HG03025 (cell line): Measurements from ENCODE around the gene NECAB3.
"Not testable (repeated sequence)": the region's sequence is repeated elsewhere in the genome, so short reads cannot be mapped to it uniquely, and the experiment has no call there.

Experiments
- ATAC-seq: cut with Tn5 transposase; IDR thresholded peaks from one replicate; pipeline ENCODE4 v1.9.1; 2021; ENCODE audit warnings: mild to moderate bottlenecking, moderate library complexity; ENCODE audit not compliant: unreplicated experiment, low FRiP score

Gene NECAB3

GRCh38 chr20:33674294-33675135 lies at the start of gene NECAB3:
TSS of gene NECAB3 (minus strand) at chr20:33674428. CDS start at chr20:33674352, 76 bp downstream.
- peak; percentile 49 for ATAC-seq

DNA sequence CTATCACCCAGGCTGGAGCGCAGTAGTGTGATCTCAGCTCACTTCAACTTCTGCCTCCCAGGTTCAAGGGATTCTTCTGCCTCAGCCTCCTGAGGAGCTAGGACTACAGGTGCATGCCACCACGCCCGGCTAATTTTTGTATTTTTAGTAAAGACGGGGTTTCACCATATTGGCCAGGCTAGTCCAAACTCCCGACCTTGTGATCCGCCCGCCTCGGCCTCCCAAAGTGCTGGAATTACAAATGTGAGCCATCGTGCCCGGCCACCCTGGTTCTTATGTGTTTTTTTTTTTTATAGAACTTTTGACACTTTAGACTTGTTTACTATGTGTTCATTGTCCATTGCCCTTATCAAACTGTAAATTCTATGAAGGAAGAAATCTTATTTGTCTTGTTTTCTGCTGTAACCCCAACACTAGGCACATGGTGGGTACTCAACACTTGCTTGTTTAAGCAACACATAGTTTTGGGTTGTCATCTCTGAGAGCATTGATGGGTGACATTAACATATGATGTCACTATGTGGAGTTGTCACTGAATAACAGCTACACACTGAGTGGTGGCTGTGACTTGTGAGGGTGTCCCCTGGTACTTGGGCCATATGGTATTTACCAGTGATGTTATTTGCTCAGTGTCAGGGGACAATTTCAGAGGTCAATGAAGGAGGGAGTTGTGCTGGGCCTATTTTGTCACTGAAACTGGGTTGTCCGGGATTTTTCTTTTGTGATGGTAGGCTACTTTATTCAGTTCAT lies 47.3 kb upstream of the NECAB3 start:
- no peak for ATAC-seq

DNA sequence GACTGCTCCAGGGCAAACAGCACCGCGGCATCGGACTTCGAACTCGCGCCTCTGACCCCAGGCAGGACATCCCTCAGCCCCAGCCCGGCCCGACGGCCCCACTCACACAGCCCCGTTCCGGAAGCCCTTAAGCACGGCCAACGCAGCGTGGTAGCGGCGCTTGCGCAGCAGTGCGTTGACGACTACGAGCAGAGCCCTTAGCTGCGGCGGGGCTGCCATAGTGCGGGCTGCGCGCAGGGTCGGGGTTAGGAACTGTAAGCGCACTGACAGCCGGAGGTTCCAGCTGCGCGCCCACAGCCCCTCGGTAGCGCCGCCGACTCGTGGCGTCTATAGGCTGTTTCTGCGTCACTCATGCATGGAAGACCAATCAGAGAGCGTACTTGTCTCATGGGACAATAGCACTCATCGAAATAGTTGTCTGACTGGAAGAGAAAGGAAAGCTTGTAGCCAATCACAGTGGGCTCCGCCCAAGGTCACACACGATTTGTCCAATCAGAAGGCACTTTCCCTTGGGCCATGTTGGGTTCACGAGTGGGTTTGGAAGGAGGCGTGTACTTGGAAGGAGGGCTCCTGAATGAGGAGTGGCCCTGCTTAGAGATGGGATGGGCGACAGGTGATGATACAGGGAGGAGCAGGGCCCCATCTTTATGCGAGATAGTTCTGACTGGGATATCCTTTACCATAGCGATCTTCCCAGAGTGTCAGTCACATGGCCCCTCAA lies 45.9 kb upstream of the NECAB3 start, which contains the start of gene PXMP4:
Gene PXMP4 (minus strand): TSS at position 322 of the 721 bp plus-strand sequence. CDS start 103 bp downstream, at position 219.
- ATAC-seq = peak; percentile 91

GRCh38 chr20:33719277-33719988 lies 45.2 kb upstream of the NECAB3 start:
- ATAC-seq = no peak

- ATAC-seq = no peak
Measured at GRCh38 chr20:33716498-33716897, 42.3 kb upstream of the NECAB3 start.

GRCh38 chr20:33713865-33714367 lies 39.7 kb upstream of the NECAB3 start:
- no peak for ATAC-seq

DNA sequence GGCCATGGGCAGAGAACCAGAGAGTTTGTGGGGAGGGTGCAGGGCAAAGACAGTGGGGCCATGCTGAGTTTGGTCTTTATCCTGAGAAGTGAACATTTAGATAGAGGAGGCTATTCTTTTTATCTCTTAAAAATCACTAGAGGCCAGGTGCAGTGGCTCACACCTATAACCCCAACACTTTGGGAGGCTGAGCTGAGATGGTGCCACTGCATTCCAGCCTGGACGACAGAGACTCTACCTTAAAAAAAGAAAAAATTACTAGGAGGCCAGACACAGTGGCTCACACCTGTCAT lies 37.2 kb upstream of the NECAB3 start:
- no peak for ATAC-seq

- no peak for ATAC-seq
Measured at GRCh38 chr20:33710681-33711445, 36.6 kb upstream of the NECAB3 start.

DNA sequence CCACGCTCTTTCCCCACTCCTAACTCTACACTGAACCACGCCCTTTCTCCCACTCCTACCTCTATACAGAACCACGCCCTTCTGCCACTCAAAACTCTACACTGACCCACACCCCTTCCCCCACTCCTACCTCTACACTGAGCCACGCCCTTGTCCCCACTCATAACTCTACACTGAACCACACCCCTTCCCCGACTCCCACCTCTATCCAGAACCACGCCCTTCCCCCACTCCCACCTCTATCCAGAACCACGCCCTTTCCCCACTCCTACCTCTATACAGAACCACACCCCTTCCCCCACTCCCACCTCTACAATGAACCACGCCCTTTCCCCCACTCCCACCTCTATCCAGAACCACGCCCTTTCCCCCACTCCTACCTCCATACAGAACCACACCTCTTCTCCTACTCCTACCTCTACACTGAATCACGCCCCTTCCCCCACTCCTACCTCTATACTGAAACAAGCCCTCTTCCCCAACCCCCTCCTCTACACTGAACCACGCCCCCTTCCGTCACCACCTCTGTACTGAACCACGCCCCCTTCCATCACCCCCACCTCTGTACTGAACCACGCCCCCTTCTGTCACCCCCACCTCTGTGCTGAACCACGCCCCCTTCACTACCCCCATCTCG lies 35.8 kb upstream of the NECAB3 start:
- no peak for ATAC-seq

GRCh38 chr20:33709398-33709797 lies 35.2 kb upstream of the NECAB3 start:
- no peak for ATAC-seq

- ATAC-seq = no peak
Measured at GRCh38 chr20:33707668-33708067, 33.4 kb upstream of the NECAB3 start.

GRCh38 chr20:33704197-33704924 lies 30.1 kb upstream of the NECAB3 start:
- ATAC-seq = no peak

DNA sequence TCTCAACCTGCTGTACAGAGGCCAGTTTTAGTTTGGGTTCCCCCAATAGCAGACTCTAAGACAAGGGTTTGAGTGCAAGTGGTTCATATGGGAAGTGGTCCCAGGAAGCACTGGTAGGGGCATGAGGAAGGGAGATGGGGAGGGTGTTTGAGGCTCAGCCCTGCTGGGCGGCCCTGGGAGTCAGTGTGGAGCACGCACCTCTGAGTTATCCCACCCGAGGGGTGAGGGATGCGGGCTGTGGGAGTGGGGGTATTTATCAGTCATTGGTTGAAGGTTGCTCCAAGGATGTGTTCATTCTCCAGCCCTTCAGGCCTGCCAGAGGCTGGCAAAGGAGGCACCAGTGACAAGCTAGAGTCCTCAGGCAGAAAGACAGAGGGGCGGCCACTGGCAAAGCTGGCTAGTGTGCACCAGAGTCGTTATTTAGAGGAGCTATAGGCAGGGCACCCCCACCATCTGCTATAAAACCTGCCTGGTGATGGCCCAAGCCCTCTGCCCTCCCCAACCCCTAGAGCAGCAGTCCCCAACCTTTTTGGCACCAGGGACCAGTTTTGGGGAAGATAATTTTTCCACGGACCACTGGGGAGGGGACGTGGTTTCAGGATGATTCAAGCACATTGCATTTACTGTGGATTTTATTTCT lies 29.4 kb upstream of the NECAB3 start:
- ATAC-seq = no peak

DNA sequence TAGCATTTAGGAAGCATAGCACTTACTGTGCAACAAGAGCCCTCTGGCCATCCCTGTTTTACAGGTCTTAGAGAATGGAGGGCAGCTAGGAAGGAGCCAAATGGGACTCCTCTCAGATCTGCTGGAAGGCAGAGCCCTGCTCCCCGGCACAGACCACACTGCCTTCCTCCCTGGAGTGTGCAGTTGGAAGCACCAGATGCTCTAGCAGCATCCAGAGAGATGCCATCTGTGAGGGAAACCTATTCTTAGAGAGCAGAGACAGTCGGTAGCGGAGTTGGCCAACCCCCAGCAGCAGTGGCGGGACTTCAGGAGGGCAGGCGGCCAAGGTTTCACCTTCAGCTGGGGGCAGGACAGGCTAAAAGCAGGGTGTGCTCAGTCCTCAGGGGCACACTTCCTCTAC lies 28.6 kb upstream of the NECAB3 start:
- no peak for ATAC-seq

GRCh38 chr20:33701629-33702450 lies 27.6 kb upstream of the NECAB3 start:
- ATAC-seq = no peak

DNA sequence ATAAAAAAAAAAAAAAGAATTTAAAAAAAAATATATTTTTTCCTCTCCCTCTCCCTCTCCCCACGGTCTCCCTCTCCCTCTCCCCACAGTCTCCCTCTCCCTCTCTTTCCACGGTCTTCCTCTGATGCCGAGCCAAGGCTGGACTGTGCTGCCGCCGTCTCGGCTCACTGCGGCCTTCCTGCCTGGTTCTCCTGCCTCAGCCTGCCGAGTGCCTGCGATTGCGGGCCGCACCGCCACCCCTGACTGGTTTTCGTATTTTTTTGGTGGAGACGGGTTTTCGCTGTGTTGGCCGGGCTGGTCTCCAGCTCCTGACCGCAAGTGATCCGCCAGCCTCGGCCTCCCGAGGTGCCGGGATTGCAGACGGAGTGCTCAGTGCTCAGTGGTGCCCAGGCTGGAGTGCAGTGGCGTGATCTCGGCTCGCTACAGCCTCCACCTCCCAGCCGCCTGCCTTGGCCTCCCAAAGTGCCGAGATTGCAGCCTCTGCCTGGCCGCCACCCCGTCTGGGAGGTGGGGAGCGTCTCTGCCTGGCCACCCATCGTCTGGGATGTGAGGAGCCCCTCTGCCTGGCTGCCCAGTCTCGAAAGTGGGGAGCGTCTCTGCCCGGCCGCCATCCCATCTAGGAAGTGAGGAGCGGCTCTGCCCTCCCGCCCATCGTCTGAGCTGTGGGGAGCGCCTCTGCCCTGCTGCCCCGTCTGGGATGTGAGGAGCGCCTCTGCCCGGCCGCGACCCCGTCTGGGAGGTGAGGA lies 26.6 kb upstream of the NECAB3 start:
- ATAC-seq = not testable (repeated sequence)
